Mesodermal cell (in vitro differentiated cells): ENCODE data around the gene FBXL15.
"Not testable (repeated sequence)": the region's sequence is repeated elsewhere in the genome, so short reads cannot be mapped to it uniquely, and the experiment has no call there.

Experiments
- H3K27ac ChIP-seq: 2 replicates; pipeline ENCODE4 v1.7.0; 2013; ENCODE audit warnings: mild to moderate bottlenecking, low read depth, low read length, moderate library complexity; ENCODE audit not compliant: severe bottlenecking
- H3K36me3 ChIP-seq: 2 replicates; pipeline ENCODE4 v1.7.1; 2013; ENCODE audit warnings: mild to moderate bottlenecking, low read length, moderate library complexity; ENCODE audit not compliant: control insufficient read depth, insufficient read depth
- H3K4me1 ChIP-seq: one replicate; pipeline ENCODE4 v1.7.1; 2013; ENCODE audit warnings: mild to moderate bottlenecking, low read length; ENCODE audit not compliant: insufficient read depth, control insufficient read depth, poor library complexity, severe bottlenecking
- H3K4me3 ChIP-seq: 2 replicates; pipeline ENCODE4 v1.7.0; 2013; ENCODE audit warnings: low read length, control low read depth, mild to moderate bottlenecking; ENCODE audit not compliant: insufficient read depth, poor library complexity, severe bottlenecking; ENCODE audit errors: extremely low read depth
- H3K9me3 ChIP-seq: 2 replicates; pipeline ENCODE4 v1.7.1; 2013; ENCODE audit warnings: mild to moderate bottlenecking, low read length, moderate library complexity; ENCODE audit not compliant: control insufficient read depth
- WGBS, 2 experiments: methylation state at CpG; one replicate each; pipeline ENCODE4 v1.1.5; 2013; ENCODE audit warnings: missing lambda C conversion rate in 2 of 2; ENCODE audit not compliant: insufficient coverage in 2 of 2; 5-methylcytosine and 5-hydroxymethylcytosine counted together

FBXL15 gene

GRCh38 chr10:102450374-102451104 is 29.9 kb downstream of the FBXL15 start:
- Histone ChIP-seq H3K27ac (no peak overlapping the region), H3K9me3 (no peaks in the 10 kb centered on the region), H3K36me3 (no peaks in the 10 kb centered on the region), H3K4me1 (peaks cover 22% of the 10 kb centered on the region), H3K4me3 (peak overlapping the region; percentile 59)
- WGBS, 2 experiments, result 1 to 2% methylated on average over 56 to 70 of the region's 104 CpGs

DNA sequence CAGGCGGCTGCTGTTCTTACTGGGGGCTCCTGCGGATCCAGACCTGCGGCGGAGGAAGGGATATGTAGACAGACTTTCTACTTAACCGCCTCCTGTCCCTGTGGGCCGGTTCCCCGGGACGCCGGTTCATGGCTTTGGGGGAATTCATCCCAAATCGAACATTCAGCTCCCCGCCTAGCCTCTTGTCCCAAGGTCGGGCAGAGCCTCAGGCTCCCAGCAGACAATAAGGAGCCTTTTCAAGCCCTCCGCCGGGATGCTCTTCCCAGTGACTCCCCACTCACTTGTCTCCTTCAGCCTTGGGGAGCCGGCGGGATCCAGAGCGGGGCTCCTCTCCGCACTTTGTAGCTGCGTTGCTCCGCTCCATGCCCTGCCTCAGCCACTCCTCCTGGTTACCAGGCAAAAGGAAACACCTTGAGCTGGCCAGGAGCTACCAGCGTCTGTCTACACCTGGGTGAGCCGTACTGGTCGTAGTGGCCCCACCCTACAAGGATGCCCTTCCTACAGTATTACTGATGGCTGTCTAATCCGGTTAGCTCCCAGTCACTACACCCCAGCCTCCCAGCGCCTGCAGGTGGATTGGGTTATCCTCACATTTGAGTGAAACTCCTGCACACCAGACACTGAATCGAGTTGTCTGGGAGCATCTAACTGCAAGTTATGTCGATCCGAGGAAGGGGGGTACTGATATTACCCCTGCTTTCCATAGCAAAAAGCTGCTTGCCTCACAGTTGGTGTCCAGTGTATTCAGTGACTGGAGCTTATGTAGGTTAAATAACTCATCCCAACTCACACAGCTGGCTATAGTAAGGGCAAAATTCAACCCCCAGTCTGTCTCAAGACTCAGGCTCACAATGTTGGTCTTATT is 30.7 kb downstream of the FBXL15 start, which contains the start of gene C10orf95:
C10orf95 (minus strand) TSS at position 439 of the 865 bp plus-strand sequence. CDS start 450 bp downstream, outside the sequence.
- Histone ChIP-seq H3K9me3 (no peaks in the 10 kb centered on the region), H3K4me3 (peak within 1 kb of the TSS; percentile 59), H3K4me1 (peaks cover 27% of the 10 kb centered on the region), H3K36me3 (no peaks in the 10 kb centered on the region), H3K27ac (no peak within 1 kb of the TSS)
- WGBS, 2 experiments, result 38 to 43% methylated on average over 21 to 23 of the region's 28 CpGs

DNA sequence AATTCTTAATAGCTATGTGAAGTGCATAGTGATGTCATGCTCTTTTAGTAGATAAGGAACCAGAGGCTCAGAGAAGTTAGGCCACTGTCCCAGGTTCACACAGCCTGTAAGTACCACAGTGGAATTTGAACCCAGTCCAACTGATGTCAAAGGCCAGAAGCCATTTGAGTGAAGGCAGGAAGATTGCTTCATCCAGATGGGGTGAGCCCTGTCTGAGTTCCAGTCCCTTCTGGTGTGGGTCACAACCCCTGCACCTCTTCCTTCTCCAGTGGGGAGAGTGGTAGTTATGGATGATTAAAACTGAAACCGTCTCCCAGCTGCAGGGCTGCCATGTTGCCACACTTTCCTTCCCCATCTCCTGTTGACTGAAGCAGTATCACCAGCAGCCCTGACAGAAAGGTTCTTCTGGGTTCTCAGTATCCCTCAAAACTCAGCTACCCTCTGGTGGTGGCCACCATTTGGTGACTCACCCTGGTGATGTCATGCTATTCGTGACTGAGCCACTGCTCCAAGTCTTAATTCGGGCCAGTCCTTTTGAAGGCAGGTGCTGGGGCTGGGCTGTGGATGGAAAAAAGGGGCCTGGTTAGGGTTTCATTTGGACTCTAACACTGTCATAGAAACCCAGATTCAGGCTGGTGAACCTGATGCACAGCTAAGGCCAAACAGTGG is 32.2 kb downstream of the FBXL15 start:
- H3K27ac ChIP-seq, result no peak overlapping the region
- H3K9me3 ChIP-seq, result no peaks in the 10 kb centered on the region
- H3K4me3 ChIP-seq, result no peak overlapping the region
- H3K36me3 ChIP-seq, result no peaks in the 10 kb centered on the region
- WGBS, 2 experiments, result 60 to 80% methylated on average over 1 to 2 of the region's 3 CpGs
- H3K4me1 ChIP-seq, result peaks cover 30% of the 10 kb centered on the region

DNA sequence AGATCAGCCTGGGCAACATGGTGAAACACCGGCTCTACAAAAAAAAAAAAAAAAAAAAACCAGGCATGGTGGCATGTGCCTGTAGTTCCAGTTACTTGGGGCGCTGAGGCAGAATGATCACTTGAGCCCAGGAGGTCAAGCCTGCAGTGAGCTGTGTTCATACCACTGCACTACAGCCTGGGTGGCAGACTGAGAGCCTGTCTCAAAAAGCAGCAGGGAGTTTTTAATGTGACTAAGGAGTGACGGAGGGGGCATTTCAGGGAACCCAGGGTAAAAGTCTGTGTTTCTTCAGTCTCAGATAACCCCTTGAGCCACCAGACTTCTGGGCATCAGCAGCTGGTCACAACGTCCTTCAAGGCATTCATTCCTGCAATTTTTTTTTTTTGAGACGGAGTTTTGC is 32.9 kb downstream of the FBXL15 start:
- peak overlapping the region; percentile 23 for H3K27ac ChIP-seq
- H3K9me3 ChIP-seq, result no peaks in the 10 kb centered on the region
- no peak overlapping the region for H3K4me3 ChIP-seq
- peaks cover 30% of the 10 kb centered on the region for H3K4me1 ChIP-seq
- no peaks in the 10 kb centered on the region for H3K36me3 ChIP-seq
- WGBS, 2 experiments, result 94 to 96% methylated on average over 3 to 5 of the region's 5 CpGs

DNA sequence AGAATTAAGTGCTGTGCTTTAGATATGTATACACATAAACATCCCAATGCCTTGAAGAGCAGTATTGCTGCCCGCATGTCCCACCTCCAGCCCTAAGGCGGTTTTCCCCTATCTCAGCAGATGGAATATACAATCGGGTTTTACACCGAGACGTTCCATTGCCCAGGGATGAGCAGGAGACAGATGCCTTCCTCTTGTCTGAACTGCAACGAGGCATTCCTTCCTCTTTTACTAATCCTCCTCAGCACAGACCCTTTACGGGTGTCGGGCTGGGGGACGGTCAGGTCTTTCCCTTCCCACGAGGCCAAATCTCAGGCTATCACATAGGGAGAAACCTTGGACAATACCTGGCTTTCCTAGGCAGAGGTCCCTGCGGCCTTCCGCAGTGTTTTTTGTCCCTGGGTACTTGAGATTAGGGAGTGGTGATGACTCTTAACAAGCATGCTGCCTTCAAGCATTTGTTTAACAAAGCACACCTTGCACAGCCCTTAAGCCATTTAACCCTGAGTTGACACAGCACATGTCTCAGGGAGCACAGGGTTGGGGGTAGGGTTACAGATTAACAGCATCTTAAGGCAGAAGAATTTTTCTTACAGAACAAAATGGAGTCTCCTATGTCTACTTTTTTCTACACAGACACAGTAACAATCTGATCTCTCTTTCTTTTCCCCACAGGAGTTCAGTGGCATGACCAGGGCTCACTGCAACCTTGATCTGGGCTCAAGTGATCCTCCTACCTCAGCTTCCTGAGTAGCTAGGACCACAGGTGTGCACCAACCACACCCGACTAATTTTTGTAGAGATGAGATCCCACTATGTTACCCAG is 34.2 kb downstream of the FBXL15 start:
- not testable (repeated sequence) for H3K9me3 ChIP-seq, H3K27ac ChIP-seq, H3K4me3 ChIP-seq, H3K36me3 ChIP-seq
- H3K4me1 ChIP-seq, result peaks cover 30% of the 10 kb centered on the region
- 69 to 82% methylated on average over 8 to 11 of the region's 13 CpGs for WGBS, 2 experiments

- Histone ChIP-seq H3K4me3 (no peak overlapping the region), H3K4me1 (peaks cover 30% of the 10 kb centered on the region), H3K36me3 (no peaks in the 10 kb centered on the region), H3K9me3 (no peaks in the 10 kb centered on the region), H3K27ac (peak overlapping the region; percentile 63)
- 67 to 84% methylated on average over 5 to 6 of the region's 7 CpGs for WGBS, 2 experiments
Observed at GRCh38 chr10:102455893-102456471, 35.3 kb downstream of the FBXL15 start.

GRCh38 chr10:102457591-102458150 is 37.0 kb downstream of the FBXL15 start:
- Histone ChIP-seq H3K4me1 (peaks cover 27% of the 10 kb centered on the region), H3K9me3 (no peaks in the 10 kb centered on the region), H3K36me3 (no peaks in the 10 kb centered on the region), H3K4me3 (no peak overlapping the region), H3K27ac (no peak overlapping the region)
- WGBS, 2 experiments, result 97% methylated on average over 8 of the region's 9 CpGs

- Histone ChIP-seq H3K4me1 (peaks cover 20% of the 10 kb centered on the region), H3K4me3 (no peak overlapping the region), H3K9me3 (no peaks in the 10 kb centered on the region), H3K27ac (no peak overlapping the region), H3K36me3 (no peaks in the 10 kb centered on the region)
- WGBS, 2 experiments, result 82 to 100% methylated on average over 1 to 2 of the region's 4 CpGs
Observed at GRCh38 chr10:102458656-102459055, 38.0 kb downstream of the FBXL15 start.

GRCh38 chr10:102460836-102461186 is 40.2 kb downstream of the FBXL15 start:
- Histone ChIP-seq H3K4me1 (peaks cover 8% of the 10 kb centered on the region), H3K36me3 (no peaks in the 10 kb centered on the region), H3K27ac (no peak overlapping the region), H3K9me3 (no peaks in the 10 kb centered on the region), H3K4me3 (peak overlapping the region; percentile 47)
- 63 to 66% methylated on average over 8 of the region's 8 CpGs for WGBS, 2 experiments
